Fibroblast of skin of left quadriceps (primary cell): ENCODE data around the gene NARF.

Experiments used
- DNase-seq, 2 experiments: peaks; one replicate each; pipeline ENCODE4 v3.0.0-alpha.2; 2013; ENCODE audit warnings: low read depth in 2 of 2

Gene NARF

DNA sequence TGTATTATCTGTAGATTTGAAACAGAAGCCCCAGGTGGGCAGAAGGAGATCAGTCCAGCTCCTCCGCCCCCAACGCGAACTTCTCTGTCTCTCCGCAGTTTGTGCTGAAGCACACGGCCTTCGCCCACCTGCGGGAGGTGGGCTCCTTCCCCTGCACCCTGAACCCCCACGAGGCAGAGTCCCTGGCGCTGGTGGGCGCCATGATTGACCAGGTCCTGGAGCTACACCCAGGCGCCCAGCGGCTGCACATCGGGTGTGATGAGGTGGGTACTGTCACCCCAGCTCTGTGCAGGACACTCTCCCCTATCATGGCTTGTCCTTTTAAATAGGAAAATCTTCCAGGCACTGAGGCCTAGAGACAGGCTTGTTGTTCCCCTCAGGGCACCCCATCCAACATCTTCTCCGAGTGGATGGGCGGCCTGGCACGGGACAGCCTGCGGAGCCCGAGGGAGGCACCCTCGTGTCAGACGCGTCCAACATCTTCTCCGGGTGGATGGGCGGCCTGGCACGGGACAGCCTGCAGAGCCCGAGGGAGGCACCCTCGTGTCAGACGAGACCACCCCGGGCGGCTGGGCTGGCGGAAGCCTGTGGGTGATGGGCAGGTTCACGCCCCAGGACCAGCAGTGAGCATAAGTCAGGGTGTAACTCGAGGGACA is 24.9 kb upstream of the NARF start:
- DNase-seq: no peak

GRCh38 chr17:82434216-82434565 is 24.4 kb upstream of the NARF start:
- DNase-seq: no peak

GRCh38 chr17:82435103-82435502 is 23.4 kb upstream of the NARF start:
- no peak for DNase-seq

- no peak for DNase-seq
These were observed 22.6 kb upstream of the NARF start for GRCh38 chr17:82435601-82436583.

- no peak for DNase-seq
These were observed 21.8 kb upstream of the NARF start for GRCh38 chr17:82436601-82437324.

DNA sequence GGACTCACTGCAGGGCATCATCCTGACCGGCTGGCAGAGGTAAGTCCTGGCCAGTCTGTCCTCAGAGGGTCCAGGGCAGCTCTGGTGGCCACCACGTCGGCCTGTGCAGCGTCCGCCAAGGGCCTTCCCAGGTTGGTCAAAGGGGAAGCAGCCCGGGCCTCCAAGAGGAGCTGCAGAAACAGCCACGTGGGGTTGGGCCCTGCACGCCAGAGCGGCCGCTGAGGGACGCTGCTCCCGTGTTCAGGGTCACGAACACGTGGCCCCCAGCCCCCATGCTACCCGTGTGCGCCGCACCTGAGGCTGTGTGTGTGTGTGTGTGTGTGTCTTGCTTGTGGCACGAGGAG is 21.2 kb upstream of the NARF start:
- DNase-seq: no peak

DNA sequence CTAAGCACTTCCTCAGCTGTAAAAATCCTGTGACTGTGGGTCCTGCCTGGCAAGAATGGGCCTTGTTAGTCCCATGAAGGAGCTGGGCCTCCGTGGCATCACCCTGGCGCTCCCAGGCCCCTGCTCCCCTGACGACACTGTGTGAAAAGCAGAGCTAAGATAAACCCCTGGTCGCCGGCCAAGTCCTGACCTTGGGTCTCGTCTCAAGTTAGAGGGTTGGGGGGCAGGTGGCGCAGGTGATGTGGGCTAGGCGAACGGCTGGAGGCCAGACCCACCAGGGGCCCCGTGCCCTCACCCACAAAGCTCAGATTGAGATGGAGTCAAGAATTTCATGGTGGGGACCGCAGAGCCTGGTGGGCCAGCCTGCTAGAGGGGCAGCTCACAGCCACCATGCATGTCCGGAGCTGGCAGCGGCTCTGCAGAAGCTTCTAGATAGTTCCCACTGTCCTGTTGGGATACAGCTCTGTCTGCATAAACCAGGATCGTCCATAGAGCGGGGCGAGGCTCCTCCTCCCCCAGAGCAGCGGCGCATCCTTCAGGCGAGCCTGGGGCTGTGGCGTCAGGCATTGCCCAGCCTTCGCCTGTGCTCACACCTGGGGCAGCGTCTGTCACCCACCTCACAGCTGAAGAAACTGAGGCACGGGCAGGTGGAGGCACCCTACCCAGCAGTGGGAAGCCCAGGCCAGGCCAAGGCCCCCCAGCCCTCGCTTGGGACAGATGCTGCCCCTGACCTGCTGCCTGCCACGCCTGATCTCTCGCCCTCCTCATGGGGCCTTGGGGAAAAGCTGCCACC is 19.9 kb upstream of the NARF start:
- DNase-seq: no peak

- no peak for DNase-seq
These were observed 19.2 kb upstream of the NARF start for GRCh38 chr17:82439194-82439828.

- no peak for DNase-seq
These were observed 18.6 kb upstream of the NARF start for GRCh38 chr17:82439829-82440365.

GRCh38 chr17:82440469-82440981 is 18.0 kb upstream of the NARF start:
- DNase-seq: no peak

GRCh38 chr17:82440991-82441627 is 17.4 kb upstream of the NARF start:
- no peak for DNase-seq

DNA sequence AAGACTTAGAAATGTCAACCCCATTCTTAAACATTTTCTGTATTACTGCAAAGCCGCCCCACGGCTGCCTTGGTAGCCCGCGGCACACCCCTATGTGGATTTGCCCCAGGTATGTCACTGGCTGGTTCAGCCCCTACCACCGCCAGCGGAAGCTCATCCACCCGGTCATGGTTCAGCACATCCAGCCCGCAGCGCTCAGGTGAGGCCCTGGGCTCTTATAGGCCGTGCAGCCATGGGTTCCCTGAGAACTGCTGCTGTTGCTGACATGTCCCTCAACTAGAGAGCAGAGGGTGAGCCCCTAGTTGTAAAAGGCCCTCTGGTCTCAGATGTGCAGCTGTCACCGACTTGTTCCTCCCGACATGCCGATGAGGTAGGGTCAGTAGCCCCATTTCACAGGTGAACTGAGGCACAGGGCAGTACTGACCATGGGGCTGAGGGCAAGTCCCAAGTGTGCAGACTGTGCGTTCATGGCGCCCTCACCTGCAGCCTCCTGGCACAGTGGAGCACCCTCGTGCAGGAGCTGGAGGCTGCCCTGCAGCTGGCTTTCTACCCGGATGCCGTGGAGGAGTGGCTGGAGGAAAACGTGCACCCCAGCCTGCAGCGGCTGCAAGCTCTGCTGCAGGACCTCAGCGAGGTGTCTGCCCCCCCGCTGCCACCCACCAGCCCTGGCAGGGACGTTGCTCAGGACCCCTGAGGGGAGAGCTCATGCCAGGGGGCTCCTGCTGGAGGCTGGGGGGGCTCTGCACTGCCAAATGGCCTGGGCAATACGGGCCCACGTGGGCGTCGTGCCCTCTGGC is 16.7 kb upstream of the NARF start:
- no peak for DNase-seq

- DNase-seq: no peak
These were observed 15.7 kb upstream of the NARF start for GRCh38 chr17:82442643-82443464.

- no peak for DNase-seq
These were observed 14.9 kb upstream of the NARF start for GRCh38 chr17:82443465-82444283.

GRCh38 chr17:82444284-82444893 is 14.2 kb upstream of the NARF start:
- DNase-seq: no peak

DNA sequence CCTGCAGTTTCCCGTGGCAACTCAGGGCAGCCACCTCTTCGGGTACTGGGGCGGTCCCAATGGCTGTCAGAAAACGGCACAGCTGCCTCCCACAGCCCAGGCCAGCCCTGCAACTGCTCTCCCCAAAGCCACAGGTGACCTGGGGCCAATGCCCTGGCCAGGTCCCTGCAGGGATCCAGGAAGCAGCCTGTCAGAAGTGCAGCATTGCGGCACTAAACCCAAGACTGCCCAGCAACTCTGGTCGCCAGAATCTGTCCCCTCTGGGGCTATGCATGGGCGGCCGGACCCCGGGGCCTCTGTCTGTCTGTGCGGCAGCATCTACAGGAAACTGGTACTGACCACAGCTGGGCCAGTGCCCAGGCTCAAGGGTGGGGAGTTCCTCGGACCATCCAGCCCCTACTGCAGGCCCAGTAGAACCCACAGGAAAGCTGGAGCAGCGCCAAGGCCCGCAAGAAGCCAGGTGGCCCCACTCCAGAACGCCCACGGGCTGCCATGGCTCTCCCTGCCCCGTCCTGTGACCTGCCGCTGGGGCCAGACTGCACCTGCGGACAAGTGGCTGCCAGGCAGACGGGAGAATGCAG is 13.5 kb upstream of the NARF start:
- DNase-seq: no peak

DNA sequence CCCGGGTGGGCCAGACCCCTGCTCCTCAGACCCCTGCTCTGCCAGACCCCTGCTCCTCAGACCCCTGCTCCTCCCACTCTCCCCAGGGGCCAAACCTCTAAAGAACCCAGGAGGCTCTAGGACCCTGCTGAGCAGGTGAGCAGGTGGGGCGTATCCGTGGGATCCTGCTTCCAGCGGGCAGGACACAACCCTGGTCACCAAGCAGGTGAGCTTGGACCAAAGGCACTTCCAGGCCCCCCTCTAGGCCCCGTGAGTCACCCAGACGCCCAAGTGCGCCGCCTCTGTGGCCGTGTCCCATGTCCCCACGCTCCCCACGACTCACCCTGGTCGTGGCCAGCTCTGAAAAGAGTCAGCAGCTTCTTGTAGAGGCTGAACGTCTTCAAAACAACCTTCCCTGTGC is 13.0 kb upstream of the NARF start:
- DNase-seq: no peak
